Myometrial cell (primary cell): ENCODE measurements around the gene C2orf72. TPM values are rescaled to one million over a fixed set of nuclear protein-coding genes. Genes with fewer than 3 reads are reported as not detected.

ENCODE experiments used
- total RNA-seq: library from RNA; depleted of rRNA; stranded (reverse); fragments of >200 nt; gene quantifications from 2 replicates; pipeline ENCODE4 v1.2.3, GENCODE V29; 2015

The C2orf72 gene
- total RNA-seq = not detected in 2 replicates

GRCh38 chr2:231037202-231037730 is at the start of gene C2orf72:
Gene C2orf72 (plus strand): TSS chr2:231037523. CDS start chr2:231037566, 43 bp downstream.

DNA sequence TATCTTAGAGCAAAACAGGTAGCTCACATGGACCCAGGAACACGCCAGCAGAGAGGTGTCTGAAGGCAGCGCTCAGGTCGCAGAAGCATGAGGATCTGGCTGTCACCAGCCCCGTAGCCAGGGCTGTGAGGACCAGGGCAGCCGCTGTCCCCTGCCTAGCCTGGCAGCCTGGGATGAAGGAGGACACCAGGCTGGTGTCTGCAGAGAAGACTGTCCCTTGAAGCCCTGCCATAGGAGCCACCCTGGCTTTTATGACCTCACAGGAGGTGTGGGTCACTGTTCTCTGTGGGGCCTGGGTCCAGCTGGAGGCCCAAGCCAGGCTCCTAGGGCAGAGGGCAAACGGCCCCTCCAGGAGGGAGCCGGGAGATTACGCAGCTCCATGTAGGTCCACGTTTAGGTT is 41.5 kb upstream of the C2orf72 start, which contains the start of gene SPATA3:
Gene SPATA3, plus strand, starts transcription at position 301 of the 400 bp plus-strand sequence. CDS start 113 bp downstream, outside the sequence.

GRCh38 chr2:231056453-231057416 is 19.4 kb downstream of the C2orf72 start, which contains the start of gene PSMD1:
Gene PSMD1 (plus strand): TSS chr2:231056867. CDS start chr2:231057026, 159 bp downstream.

Other genes with a start within 250 kb of the C2orf72 start
- gene ITM2C, start 172.6 kb upstream of the C2orf72 start, total RNA-seq = 72.5 and 84.8 TPM in 2 replicates
- not detected in 2 replicates for gene GPR55, start 112.3 kb upstream of the C2orf72 start, total RNA-seq
- not detected in 2 replicates for gene SPATA3, start 41.4 kb upstream of the C2orf72 start, total RNA-seq
- 109 and 137 TPM in 2 replicates for gene PSMD1, start 19.3 kb downstream of the C2orf72 start, total RNA-seq
- gene HTR2B, start 87.5 kb downstream of the C2orf72 start, total RNA-seq = 5.5 and 6.4 TPM in 2 replicates
- gene ARMC9, start 161.1 kb downstream of the C2orf72 start, total RNA-seq = 57.1 and 62.6 TPM in 2 replicates